Neural cell (in vitro differentiated cells): ENCODE measurements around the gene VSTM2B.

Experiments
- CTCF ChIP-seq: fragments of 450-650 bp; IDR thresholded peaks from 2 replicates; pipeline ENCODE4 v1.5.1; 2014; ENCODE audit warnings: antibody characterized with exemption, mild to moderate bottlenecking, moderate library complexity; ENCODE audit not compliant: poor library complexity, severe bottlenecking
- POLR2AphosphoS5 ChIP-seq: IDR thresholded peaks from 2 replicates; pipeline ENCODE4 v1.6.1; 2012
- REST ChIP-seq: IDR thresholded peaks from 2 replicates; pipeline ENCODE4 v1.6.1; 2012; ENCODE audit warnings: borderline replicate concordance

GRCh38 chr19:29614046-29614445, 88.3 kb downstream of the VSTM2B start:
- no peak for TF ChIP-seq CTCF
- TF ChIP-seq POLR2AphosphoS5 = no peak
- no peak for TF ChIP-seq REST
